ENCODE measurements around the gene IQSEC1. TPM values are rescaled to one million over a fixed set of nuclear protein-coding genes. Genes with fewer than 3 reads are reported as not detected.

Gene IQSEC1
- total and polyA plus RNA-seq, 2 of the 8 experiments (the other 6 are each of a cell fraction or from before 2014, with no cell fraction given), result 6.8 to 28.8 TPM

DNA sequence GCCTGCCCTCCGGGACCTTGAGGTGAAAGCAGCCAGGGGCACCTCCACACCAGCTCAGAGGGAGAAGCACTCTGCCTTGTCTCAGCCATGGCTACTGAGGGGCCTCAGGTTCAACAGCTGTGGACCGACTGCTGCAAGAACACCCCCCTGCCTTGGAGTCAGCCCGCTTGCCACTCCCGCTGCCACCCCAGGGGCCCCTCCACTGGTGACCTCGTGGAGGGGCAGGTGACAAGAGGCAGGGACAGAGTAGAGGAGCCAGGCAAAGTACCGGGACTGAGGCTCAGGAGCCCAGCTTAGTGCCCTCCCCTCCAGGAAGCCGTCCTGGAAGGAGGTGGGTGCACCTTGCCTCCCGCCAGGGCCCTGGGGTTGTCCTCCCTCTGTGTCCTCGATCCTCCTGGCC lies 152.3 kb downstream of the IQSEC1 start:
- ChIA-PET CTCF (ENCODE audit: partially characterized antibody) (interaction anchor here (1.0 to 4.6 kb wide), 7 partner anchors 8 to 62 kb away, joined by 3 to 28 read pairs (median 5); no protein-coding TSS in a partner anchor), POLR2A (ENCODE audit: partially characterized antibody) (interaction anchor here (0.6 to 0.9 kb wide), 3 partner anchors 15 to 20 kb away, joined by 3 read pairs; no protein-coding TSS in a partner anchor)
- FAIRE-seq (no peak), DNase-seq (ENCODE audit: low read depth in 1 of 2, low spot score in 2 of 2) (no peak)
- peaks cover 0 to 13% of the 10 kb centered on the region in 2 experiments for H4K20me1 ChIP-seq (replicated peaks in 1 of 2; ENCODE audit: control insufficient read depth in 1 of 2, insufficient read depth in 2 of 2, low read length in 2 of 2)
- no peak overlapping the region for H3K9ac ChIP-seq (replicated peaks in 1 of 4; ENCODE audit: extremely low read depth in 1 of 4, low read depth in 3 of 4, low read length in 3 of 4)
- H2BK120ac ChIP-seq (replicated peaks; ENCODE audit: low read depth, low read length), result no peak overlapping the region
- H3K9me3 ChIP-seq (ENCODE audit: insufficient read depth in 2 of 2, low read depth in 1 of 2, low read length in 1 of 2), result no peaks in the 10 kb centered on the region
- no peak overlapping the region for H2BK5ac ChIP-seq (ENCODE audit: low read depth, low read length)
- H2AK5ac ChIP-seq (ENCODE audit: low read depth, low read length), result no peak overlapping the region
- H3K14ac ChIP-seq (ENCODE audit: insufficient read length), result no peak overlapping the region
- H3K56ac ChIP-seq (replicated peaks; ENCODE audit: insufficient read length, low read depth, low read length), result no peak overlapping the region
- no peak overlapping the region for H3K27ac ChIP-seq (ENCODE audit: low read depth, low read length)
- H2AFZ ChIP-seq (ENCODE audit: low read length), result no peak overlapping the region
- H3K18ac ChIP-seq (ENCODE audit: extremely low read depth, low read length), result no peak overlapping the region
- no peaks in the 10 kb centered on the region for H3K79me2 ChIP-seq (ENCODE audit: control insufficient read depth in 1 of 2, insufficient read depth in 2 of 2, low read length in 2 of 2)
- H3K4me2 ChIP-seq (ENCODE audit: insufficient read depth in 1 of 2, low read depth in 2 of 2, low read length in 2 of 2), result no peak overlapping the region
- H3K4me1 ChIP-seq (replicated peaks in 1 of 4; ENCODE audit: control insufficient read depth in 3 of 4, insufficient read depth in 4 of 4, low read length in 3 of 4), result no peaks in the 10 kb centered on the region
- no peak overlapping the region for H2BK15ac ChIP-seq (ENCODE audit: low read length)
- no peaks in the 10 kb centered on the region for H3K23me2 ChIP-seq (ENCODE audit: low read depth, low read length)
- H3K4me3 ChIP-seq (ENCODE audit: extremely low read depth in 1 of 4, insufficient read depth in 2 of 4, low read depth in 3 of 4, low read length in 4 of 4), result no peak overlapping the region
- H3K27me3 ChIP-seq (replicated peaks in 1 of 4; ENCODE audit: control insufficient read depth in 3 of 4, extremely low read depth in 1 of 4, insufficient read depth in 3 of 4, low read length in 3 of 4), result no peaks in the 10 kb centered on the region
- no peak overlapping the region for H4K5ac ChIP-seq (ENCODE audit: insufficient read length, low read depth, low read length)
- H3K4ac ChIP-seq (replicated peaks; ENCODE audit: insufficient read length, low read depth, low read length), result no peak overlapping the region
- WGBS, 2 experiments (ENCODE audit: extremely low coverage in 1 of 2, insufficient coverage in 1 of 2, insufficient read length in 1 of 2, insufficient replicate concordance in 2 of 2, low coverage in 1 of 2, low lambda C conversion rate in 2 of 2, missing lambda C conversion rate in 1 of 2), result 95% methylated on average over 8 of the region's 9 CpGs; no CpG with 5 or more reads in 1 of the 2 experiments
- no peak overlapping the region for H2BK20ac ChIP-seq (ENCODE audit: low read length)
- TF ChIP-seq KDM4A (IDR thresholded peaks at IDR 0.05; ENCODE audit: low read depth, low read length, severe bottlenecking) (no peak), KDM1A (IDR thresholded peaks at IDR 0.05; ENCODE audit: borderline replicate concordance, low read length) (no peak), EGR1 (IDR thresholded peaks at IDR 0.05; ENCODE audit: borderline replicate concordance, low read depth, low read length) (no peak), KDM5A (IDR thresholded peaks at IDR 0.05; ENCODE audit: low read length) (no peak), JUN (IDR thresholded peaks at IDR 0.05; ENCODE audit: low read depth, low read length) (no peak), SP4 (IDR thresholded peaks at IDR 0.05; ENCODE audit: low read length) (no peak)
- H3K36me3 ChIP-seq (ENCODE audit: control insufficient read depth in 2 of 4, insufficient read depth in 4 of 4, low read length in 3 of 4), result peaks cover 0 to 9% (median 2%) of the 10 kb centered on the region in 4 experiments; a peak in 3 of 8 replicates
- H2BK12ac ChIP-seq (ENCODE audit: low read depth, low read length), result no peak overlapping the region
- H3K23ac ChIP-seq (ENCODE audit: insufficient read length), result no peak overlapping the region
- no peak overlapping the region for H4K8ac ChIP-seq (ENCODE audit: extremely low read depth, insufficient read depth, low read length)
- H4K91ac ChIP-seq (replicated peaks; ENCODE audit: insufficient read length, low read length), result no peak overlapping the region
- H3K79me1 ChIP-seq (ENCODE audit: low read depth, low read length), result no peaks in the 10 kb centered on the region; the same call in 1 of the 2 replicates
